ENCODE data around the gene COL4A5. TPM values are rescaled to one million over a fixed set of nuclear protein-coding genes. Genes with fewer than 3 reads are reported as not detected.

The COL4A5 gene
- total RNA-seq (2016; rRNA removed; fragmentation: Illumina TruSeq; extraction: Trizol), result 11.9 and 39.5 TPM in 2 replicates
- total RNA-seq (2016; cell fraction: cytosol; rRNA removed; fragmentation: Illumina TruSeq; extraction: Trizol; ENCODE audit: low read depth), result 2.5 and 3.4 TPM in 2 replicates
- total RNA-seq (2016; cell fraction: insoluble cytoplasmic fraction; rRNA removed; fragmentation: Illumina TruSeq; extraction: Trizol), result 12.2 and 38.9 TPM in 2 replicates
- total RNA-seq (2016; cell fraction: membrane; rRNA removed; fragmentation: Illumina TruSeq; extraction: Trizol), result 3.4 and 3.8 TPM in 2 replicates
- 76.8 and 85.6 TPM in 2 replicates for total RNA-seq (2016; cell fraction: nucleus; rRNA removed; fragmentation: Illumina TruSeq; extraction: Trizol)
- 45.5 and 56.1 TPM in 2 replicates for polyA plus RNA-seq (2011; rRNA removed)
- polyA plus RNA-seq (2011; cell fraction: cytosol; rRNA removed), result 21.1 and 26.2 TPM in 2 replicates
- 184 and 189 TPM in 2 replicates for polyA plus RNA-seq (2011; cell fraction: nucleus; rRNA removed)
- 30.2 and 35.5 TPM in 2 replicates for polyA plus RNA-seq (2012)
- polyA plus RNA-seq (2016; cell fraction: cytosol; fragmentation: Illumina TruSeq; extraction: Trizol; ENCODE audit: low read depth), result 1.0 and 1.3 TPM in 2 replicates
- polyA plus RNA-seq (2016; cell fraction: insoluble cytoplasmic fraction; fragmentation: Illumina TruSeq; extraction: Trizol; ENCODE audit: low read depth), result 8.9 and 10.2 TPM in 2 replicates
- polyA plus RNA-seq (2016; cell fraction: membrane; fragmentation: Illumina TruSeq; extraction: Trizol; ENCODE audit: low read depth), result 1.7 and 2.0 TPM in 2 replicates
- 80.2 and 86.9 TPM in 2 replicates for polyA plus RNA-seq (2016; cell fraction: nucleus; fragmentation: Illumina TruSeq; extraction: Trizol; ENCODE audit: insufficient read depth, low read depth)
- 46.1 and 140 TPM in 2 replicates for polyA minus RNA-seq (2011; rRNA and poly(A)+ RNA removed; ENCODE audit: low replicate concordance)
- 9.9 and 14.3 TPM in 2 replicates for polyA minus RNA-seq (2011; cell fraction: cytosol; rRNA and poly(A)+ RNA removed)
- 77.4 and 88.1 TPM in 2 replicates for polyA minus RNA-seq (2011; cell fraction: nucleus; rRNA and poly(A)+ RNA removed)
- Bru-seq, nascent RNA, result percentile 67 among the genes with signal in this experiment
- BruChase-seq, experiment 1, labeled RNA remaining after a 6-hour chase, result percentile 63 among the genes with signal in this experiment
- percentile 72 among the genes with signal in this experiment for BruChase-seq, experiment 2, labeled RNA remaining after a 2-hour chase
- long read RNA-seq, experiment 1, partial matches to known transcripts, result 4 of 5 reads
- long read RNA-seq, experiment 1, other reads (novel, unspliced or antisense), result 1 of 5 reads
- long read RNA-seq, experiment 2, transcript COL4A5-212 (1 exons, 3,915 nt), result major isoform, 24 of 32 reads
- long read RNA-seq, experiment 2, partial matches to known transcripts, result 4 of 32 reads
- long read RNA-seq, experiment 2, other reads (novel, unspliced or antisense), result 4 of 32 reads

- no TSS peak for BruUV-seq (replicated peaks)
- Histone ChIP-seq H3K4me2 (ENCODE audit: low read depth, low read length) (peak within 1 kb of the TSS; percentile 92), H3K79me2 (ENCODE audit: insufficient read depth, low read length) (peaks cover 19% of the 10 kb centered on the region), H3K9ac (ENCODE audit: insufficient read depth, low read depth, low read length) (peak within 1 kb of the TSS; percentile 75), H3K27ac (ENCODE audit: extremely low read length, insufficient read depth, low read length) (peak within 1 kb of the TSS; percentile 69), H3K4me1 (ENCODE audit: insufficient read depth, low read length) (peaks cover 17% of the 10 kb centered on the region; the same call in 1 of the 2 replicates), H3K36me3 (replicated peaks in 1 of 2; ENCODE audit: control insufficient read depth in 1 of 2, insufficient read depth in 2 of 2, low read length in 2 of 2) (no peaks in the 10 kb centered on the region), H3K27me3 (ENCODE audit: control insufficient read depth in 1 of 2, insufficient read depth in 2 of 2, low read length in 2 of 2) (no peaks in the 10 kb centered on the region; a peak in 1 of 5 replicates), H3K4me3 (replicated peaks in 1 of 3; ENCODE audit: insufficient read depth in 1 of 3, low read depth in 2 of 3, low read length in 3 of 3) (peak within 1 kb of the TSS; percentile 69 to 77 (median 72)), H3K9me3 (ENCODE audit: low read length) (no peaks in the 10 kb centered on the region), H2AFZ (ENCODE audit: low read length) (peak within 1 kb of the TSS; percentile 83), H4K20me1 (ENCODE audit: insufficient read depth, low read length) (no peaks in the 10 kb centered on the region)
- peak; percentile 84 for DNase-seq (ENCODE audit: low spot score)
- POLR2A ChIA-PET, result interaction anchor here (1.0 to 1.2 kb wide), 2 partner anchors 77 to 140 kb away, joined by 3 to 4 read pairs; no protein-coding TSS in a partner anchor
- FAIRE-seq, result no peak
- in situ Hi-C loops (cut with HindIII; ENCODE audit: extremely low pct_ligation_motif_present, low pct_unique_long_range_greater_than_20kb), result no loop called here
- CTCF ChIA-PET (ENCODE audit: low intra/inter-chr PET ratio, low total read pairs), result no interaction called here
- intact Hi-C loops (cut with micrococcal nuclease; ENCODE audit: unreplicated experiment), result loop anchor here (5.0 to 10.0 kb wide), 4 partner anchors 78 to 195 kb away; no protein-coding TSS in a partner anchor
- WGBS (ENCODE audit: low lambda C conversion rate), result 2% methylated on average over 11 of the region's 13 CpGs
- peak; percentile 80 for ATAC-seq
- TF ChIP-seq PHF8 (CRISPR knock-in tag; IDR thresholded peaks at IDR 0.05) (peak; percentile 50; the same call in 1 of the 2 replicates), GATAD2A (CRISPR knock-in tag; IDR thresholded peaks at IDR 0.05) (peak; percentile 17; the same call in 1 of the 2 replicates), DNMT3B (CRISPR knock-in tag; conservative IDR thresholded peaks at IDR 0.05) (no peak), ZFX (CRISPR knock-in tag; IDR thresholded peaks at IDR 0.05; ENCODE audit: low read depth) (0 out of 2 replicates have a peak, but pooled peaks have one; percentile 31), MYNN (CRISPR knock-in tag; IDR thresholded peaks at IDR 0.05; ENCODE audit: low read depth) (no peak), HBP1 (CRISPR knock-in tag; IDR thresholded peaks at IDR 0.05; ENCODE audit: low read depth) (0 out of 2 replicates have a peak, but pooled peaks have one; percentile 11), PLRG1 (conservative IDR thresholded peaks at IDR 0.05) (no peak), HMGXB4 (CRISPR knock-in tag; IDR thresholded peaks at IDR 0.05; ENCODE audit: borderline replicate concordance in 1 of 2, low read depth in 1 of 2) (peak in 1 of 2 experiments; percentile 63; a peak in 2 of 4 replicates), MIER2 (CRISPR knock-in tag; IDR thresholded peaks at IDR 0.05) (no peak), POGZ (CRISPR knock-in tag; IDR thresholded peaks at IDR 0.05) (peak; percentile 51), ZNF383 (CRISPR knock-in tag; IDR thresholded peaks at IDR 0.05; ENCODE audit: borderline replicate concordance) (no peak), CREB1 (IDR thresholded peaks at IDR 0.05) (no peak), CREB1 (CRISPR knock-in tag; IDR thresholded peaks at IDR 0.05) (peak; percentile 53; the same call in 1 of the 2 replicates), KDM5A (IDR thresholded peaks at IDR 0.05; ENCODE audit: borderline replicate concordance, low read length) (peak; percentile 62; the same call in 1 of the 2 replicates)
Observed at GRCh38 chrX:108439426-108439942, at the start of gene COL4A5. TSS of gene COL4A5 (plus strand) at chrX:108439838. CDS start at chrX:108440126, 288 bp downstream.

Measured in HepG2 (cell line).